Muscle of leg (tissue), 11 donors: ENCODE data around the gene PIEZO1. TPM values are rescaled to one million over a fixed set of nuclear protein-coding genes. Genes with fewer than 3 reads are reported as not detected.

ENCODE experiments used
- DNase-seq: peaks from one replicate; pipeline ENCODE4 v3.0.0; 2013
- H3K27ac ChIP-seq: one replicate; pipeline ENCODE4 v1.5.1; 2013; ENCODE audit warnings: mild to moderate bottlenecking, low read length, control low read depth
- H3K27me3 ChIP-seq: one replicate; pipeline ENCODE4 v1.6.1; 2013; ENCODE audit warnings: low read length; ENCODE audit not compliant: control insufficient read depth, insufficient read depth
- H3K36me3 ChIP-seq: one replicate; pipeline ENCODE4 v1.6.1; 2013; ENCODE audit warnings: low read length; ENCODE audit not compliant: control insufficient read depth, insufficient read depth
- H3K4me1 ChIP-seq: one replicate; pipeline ENCODE4 v1.6.1; 2013; ENCODE audit warnings: low read length; ENCODE audit not compliant: control insufficient read depth, insufficient read depth
- H3K4me3 ChIP-seq: one replicate; pipeline ENCODE4 v1.5.1; 2013; ENCODE audit warnings: low read length, control low read depth
- H3K9me3 ChIP-seq: replicated peaks from 2 replicates; pipeline ENCODE4 v1.6.1; 2013; ENCODE audit warnings: low read depth, low read length; ENCODE audit not compliant: control insufficient read depth
- WGBS: methylation state at CpG from one replicate; pipeline ENCODE4 v1.1.5; 2013; ENCODE audit warnings: missing lambda C conversion rate; ENCODE audit not compliant: insufficient coverage; 5-methylcytosine and 5-hydroxymethylcytosine counted together
- polyA plus RNA-seq, 8 donors: library from polyadenylated mRNA; unstranded; fragments of 120-200 nt; gene quantifications; one replicate each; pipeline versions ENCODE4 v1.2.1 to v1.2.3, GENCODE V29; 2013; ENCODE audit warnings: inconsistent platforms in 1 of 8, low replicate concordance in 1 of 8; ENCODE audit not compliant: insufficient read length in 8 of 8, insufficient read depth in 1 of 8
- total RNA-seq: library from RNA; stranded (reverse); fragments of 120-200 nt; gene quantifications from one replicate; pipeline ENCODE4 v1.2.4, GENCODE V29; 2013

Gene PIEZO1
- total and polyA plus RNA-seq, 9 donors: 48.6 to 75.6 (median 59.3) TPM

GRCh38 chr16:88767546-88768070, 17.4 kb downstream of the PIEZO1 start:
- WGBS: 64% methylated on average over 11 of the region's 12 CpGs
- peaks cover 11% of the 10 kb centered on the region for H3K36me3 ChIP-seq
- H3K4me3 ChIP-seq: no peak overlapping the region
- H3K27ac ChIP-seq: no peak overlapping the region
- DNase-seq: no peak
- no peaks in the 10 kb centered on the region for H3K9me3 ChIP-seq
- H3K4me1 ChIP-seq: peaks cover 56% of the 10 kb centered on the region
- H3K27me3 ChIP-seq: peaks cover 24% of the 10 kb centered on the region

- peaks cover 24% of the 10 kb centered on the region for H3K27me3 ChIP-seq
- peaks cover 49% of the 10 kb centered on the region for H3K4me1 ChIP-seq
- H3K36me3 ChIP-seq: peaks cover 13% of the 10 kb centered on the region
- H3K27ac ChIP-seq: no peak overlapping the region
- H3K9me3 ChIP-seq: no peaks in the 10 kb centered on the region
- WGBS: 69% methylated on average over 9 of the region's 11 CpGs
- DNase-seq: no peak
- no peak overlapping the region for H3K4me3 ChIP-seq
Measured at GRCh38 chr16:88766975-88767374, 18.0 kb downstream of the PIEZO1 start.

DNA sequence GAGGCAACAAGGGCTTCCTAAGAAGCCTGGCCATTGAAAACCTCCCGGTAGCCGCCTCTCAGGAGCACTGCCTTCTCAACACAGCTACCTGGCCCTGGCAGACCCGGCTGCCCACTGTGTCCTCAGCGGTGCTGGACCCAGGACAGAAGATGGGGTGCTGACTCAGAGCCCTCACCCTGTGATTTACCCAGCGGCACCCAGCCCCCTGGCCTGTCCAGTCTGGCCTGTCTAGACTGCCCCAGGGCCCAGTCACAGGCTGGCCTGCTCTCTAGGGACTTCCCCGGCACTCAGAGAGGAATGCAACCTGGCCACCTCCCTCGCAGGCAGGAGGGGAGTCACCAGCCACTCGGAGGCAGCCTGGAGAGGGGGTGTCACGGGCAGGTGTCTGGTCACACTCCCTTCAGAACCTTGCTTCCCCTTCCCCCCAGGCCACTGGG, 20.1 kb downstream of the PIEZO1 start:
- Histone ChIP-seq H3K9me3 (no peaks in the 10 kb centered on the region), H3K4me3 (no peak overlapping the region), H3K27ac (no peak overlapping the region), H3K36me3 (peaks cover 13% of the 10 kb centered on the region), H3K4me1 (peaks cover 41% of the 10 kb centered on the region), H3K27me3 (peaks cover 13% of the 10 kb centered on the region)
- DNase-seq: no peak
- 81% methylated on average over 6 of the region's 9 CpGs for WGBS

- H3K9me3 ChIP-seq: no peaks in the 10 kb centered on the region
- 94% methylated on average over 18 of the region's 19 CpGs for WGBS
- H3K4me1 ChIP-seq: peaks cover 38% of the 10 kb centered on the region
- H3K36me3 ChIP-seq: peaks cover 13% of the 10 kb centered on the region
- H3K4me3 ChIP-seq: no peak overlapping the region
- no peak for DNase-seq
- H3K27ac ChIP-seq: no peak overlapping the region
- peaks cover 10% of the 10 kb centered on the region for H3K27me3 ChIP-seq
Measured at GRCh38 chr16:88764080-88764479, 20.9 kb downstream of the PIEZO1 start.

DNA sequence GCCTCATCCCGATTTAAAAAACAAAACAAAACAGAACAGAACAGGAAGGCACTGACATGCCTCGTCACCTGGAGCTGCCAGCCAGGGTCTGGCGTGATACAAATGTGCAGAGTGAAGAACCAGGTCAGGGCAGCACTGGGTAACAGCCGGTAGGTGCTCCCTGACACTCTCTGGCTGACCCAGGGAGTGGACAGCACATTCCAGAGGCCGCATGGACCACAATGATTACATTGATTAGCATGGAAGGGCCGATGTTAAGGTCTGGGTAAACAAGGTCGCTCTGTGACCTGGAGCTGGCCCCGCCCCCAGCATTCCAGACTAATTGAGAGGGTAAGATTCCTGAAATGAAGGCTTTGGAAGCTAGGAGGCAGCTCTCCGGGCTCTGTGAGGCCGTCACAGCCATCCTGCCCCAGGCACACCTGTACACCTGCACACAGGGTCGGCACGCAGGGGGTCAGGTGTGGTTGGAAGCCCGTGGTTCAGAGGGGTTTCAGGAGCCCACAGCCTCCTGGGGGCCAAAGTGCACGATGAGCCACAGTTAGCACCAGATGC, 21.4 kb downstream of the PIEZO1 start:
- Histone ChIP-seq H3K4me3 (no peak overlapping the region), H3K4me1 (peaks cover 35% of the 10 kb centered on the region), H3K9me3 (no peaks in the 10 kb centered on the region), H3K36me3 (peaks cover 13% of the 10 kb centered on the region), H3K27ac (no peak overlapping the region), H3K27me3 (peaks cover 13% of the 10 kb centered on the region)
- DNase-seq: no peak
- whole genome bisulfite sequencing: 59% methylated on average over 10 of the region's 14 CpGs

- 71% methylated on average over 10 of the region's 10 CpGs for WGBS
- H3K9me3 ChIP-seq: no peaks in the 10 kb centered on the region
- no peak overlapping the region for H3K27ac ChIP-seq
- H3K27me3 ChIP-seq: peaks cover 10% of the 10 kb centered on the region
- no peak for DNase-seq
- H3K4me3 ChIP-seq: no peak overlapping the region
- H3K4me1 ChIP-seq: peaks cover 28% of the 10 kb centered on the region
- H3K36me3 ChIP-seq: peaks cover 13% of the 10 kb centered on the region
Measured at GRCh38 chr16:88762941-88763340, 22.1 kb downstream of the PIEZO1 start.

DNA sequence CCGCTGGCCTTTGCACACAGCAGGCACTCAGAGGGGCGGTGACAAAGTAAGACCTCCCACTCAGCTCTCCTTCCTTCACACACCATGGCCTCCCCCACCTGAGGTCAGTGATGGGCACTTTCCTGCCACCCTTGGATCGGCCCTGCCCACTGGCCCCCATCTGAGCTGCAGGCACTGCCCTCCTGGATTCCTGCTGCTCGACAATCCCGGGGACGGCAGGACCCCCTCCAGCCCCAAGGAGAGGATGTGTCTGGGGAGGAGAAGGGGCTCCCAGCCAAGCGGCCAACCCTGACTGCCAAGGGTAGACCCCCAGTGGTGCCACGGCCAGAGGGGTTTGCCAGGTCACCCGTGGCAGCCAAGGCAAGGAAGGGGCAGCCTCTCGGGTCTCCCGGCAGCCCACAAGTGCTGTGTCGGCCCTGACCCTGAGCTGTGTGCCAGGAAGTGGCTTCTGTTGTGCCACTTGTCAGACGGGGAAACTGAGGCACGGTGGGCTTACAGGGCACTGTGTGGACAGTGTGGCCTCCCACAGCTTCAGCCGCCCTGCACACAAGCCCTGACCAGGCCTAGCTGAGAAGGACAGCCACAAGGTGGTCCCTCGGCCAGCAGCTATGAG, 22.7 kb downstream of the PIEZO1 start:
- Histone ChIP-seq H3K27me3 (peaks cover 10% of the 10 kb centered on the region), H3K9me3 (no peaks in the 10 kb centered on the region), H3K27ac (no peak overlapping the region), H3K36me3 (peaks cover 13% of the 10 kb centered on the region), H3K4me1 (peaks cover 23% of the 10 kb centered on the region), H3K4me3 (no peak overlapping the region)
- no peak for DNase-seq
- 79% methylated on average over 11 of the region's 16 CpGs for WGBS

DNA sequence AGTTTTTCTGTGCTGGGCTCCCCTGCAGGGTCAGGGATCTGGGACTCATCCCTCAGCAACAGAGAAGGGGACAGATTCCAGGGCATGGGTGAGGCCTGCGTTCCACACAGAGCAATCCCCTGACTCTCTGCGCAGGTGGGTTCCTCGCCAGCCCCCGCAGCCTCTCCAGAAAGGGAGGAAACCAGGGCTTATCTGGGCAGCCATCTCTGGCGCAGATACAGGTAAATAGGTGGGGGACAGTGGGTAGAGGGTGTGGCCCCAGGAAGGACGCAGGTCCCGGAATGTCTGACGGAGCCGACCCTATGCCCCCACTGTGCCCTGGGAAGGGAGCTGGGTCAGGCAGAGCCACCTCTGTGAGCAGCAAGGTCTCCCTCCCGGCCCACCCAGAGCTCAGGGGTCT, 23.2 kb downstream of the PIEZO1 start:
- Histone ChIP-seq H3K27ac (no peak overlapping the region), H3K4me3 (no peak overlapping the region), H3K36me3 (peaks cover 13% of the 10 kb centered on the region), H3K9me3 (no peaks in the 10 kb centered on the region), H3K27me3 (peaks cover 10% of the 10 kb centered on the region), H3K4me1 (peaks cover 18% of the 10 kb centered on the region)
- WGBS: 82% methylated on average over 10 of the region's 10 CpGs
- DNase-seq: no peak

DNA sequence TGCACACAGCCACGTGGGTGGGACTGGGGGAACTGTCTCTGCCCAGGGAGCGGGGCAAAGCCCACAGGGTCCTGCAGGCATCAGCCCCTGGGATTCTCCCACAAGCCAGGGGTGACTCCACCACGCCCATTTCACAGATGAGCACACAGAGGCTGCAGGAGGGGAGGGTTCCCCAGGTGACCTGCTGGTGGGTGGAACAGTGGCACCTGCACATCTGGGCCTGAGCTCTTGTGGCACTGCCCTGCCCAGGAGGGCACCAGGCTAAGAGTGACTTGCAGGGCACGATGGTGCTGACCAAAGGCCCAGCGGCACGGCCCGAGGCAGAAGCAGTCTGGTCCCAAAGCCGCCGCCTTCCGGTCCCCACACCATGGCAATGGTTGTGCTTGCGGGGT, 23.9 kb downstream of the PIEZO1 start:
- Histone ChIP-seq H3K9me3 (no peaks in the 10 kb centered on the region), H3K36me3 (peaks cover 13% of the 10 kb centered on the region), H3K4me3 (no peak overlapping the region), H3K27me3 (peaks cover 7% of the 10 kb centered on the region), H3K27ac (no peak overlapping the region), H3K4me1 (peaks cover 18% of the 10 kb centered on the region)
- no peak for DNase-seq
- 80% methylated on average over 3 of the region's 11 CpGs for WGBS

DNA sequence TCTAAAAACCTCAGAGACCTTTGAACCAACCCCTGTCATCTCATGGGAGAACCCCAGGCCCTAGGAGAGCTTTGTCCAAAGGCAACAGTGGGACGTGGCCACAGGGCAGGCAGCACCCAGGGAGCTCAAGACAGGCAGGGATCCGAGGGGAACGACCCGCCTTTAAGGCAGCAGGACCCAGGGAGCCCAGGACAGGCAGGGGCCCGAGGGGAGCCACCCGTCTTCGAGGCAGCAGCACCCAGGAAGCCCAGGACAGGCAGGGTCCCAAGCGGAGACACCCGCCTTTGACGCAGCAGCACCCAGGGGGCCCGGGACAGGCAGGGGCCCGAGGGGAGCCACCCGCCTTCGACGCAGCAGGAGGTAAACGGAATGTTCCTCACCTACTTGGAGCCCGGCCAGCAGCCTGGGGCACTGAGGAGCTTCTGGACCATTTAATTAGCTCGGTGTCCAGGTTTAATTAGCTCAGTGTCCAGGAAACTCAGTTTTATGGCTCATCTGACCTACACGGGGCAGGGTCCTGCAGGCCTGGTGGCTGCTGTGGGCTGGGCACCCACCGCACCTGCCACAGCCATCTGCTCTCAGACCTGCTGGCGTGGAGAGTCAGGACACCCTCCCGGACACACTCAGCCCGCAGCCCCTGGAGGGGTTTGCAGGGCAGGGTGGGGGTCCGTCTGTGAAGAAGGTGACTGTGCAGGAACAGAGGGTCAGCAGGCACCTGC, 24.4 kb downstream of the PIEZO1 start:
- Histone ChIP-seq H3K27ac (no peak overlapping the region), H3K27me3 (peaks cover 7% of the 10 kb centered on the region), H3K4me3 (no peak overlapping the region), H3K36me3 (peaks cover 13% of the 10 kb centered on the region), H3K4me1 (peaks cover 18% of the 10 kb centered on the region), H3K9me3 (no peaks in the 10 kb centered on the region)
- 72% methylated on average over 20 of the region's 24 CpGs for WGBS
- DNase-seq: no peak
